ENCODE results near the gene PLTP. TPM values are rescaled to one million over a fixed set of nuclear protein-coding genes. Genes with fewer than 3 reads are reported as not detected.

The PLTP gene, protein sequence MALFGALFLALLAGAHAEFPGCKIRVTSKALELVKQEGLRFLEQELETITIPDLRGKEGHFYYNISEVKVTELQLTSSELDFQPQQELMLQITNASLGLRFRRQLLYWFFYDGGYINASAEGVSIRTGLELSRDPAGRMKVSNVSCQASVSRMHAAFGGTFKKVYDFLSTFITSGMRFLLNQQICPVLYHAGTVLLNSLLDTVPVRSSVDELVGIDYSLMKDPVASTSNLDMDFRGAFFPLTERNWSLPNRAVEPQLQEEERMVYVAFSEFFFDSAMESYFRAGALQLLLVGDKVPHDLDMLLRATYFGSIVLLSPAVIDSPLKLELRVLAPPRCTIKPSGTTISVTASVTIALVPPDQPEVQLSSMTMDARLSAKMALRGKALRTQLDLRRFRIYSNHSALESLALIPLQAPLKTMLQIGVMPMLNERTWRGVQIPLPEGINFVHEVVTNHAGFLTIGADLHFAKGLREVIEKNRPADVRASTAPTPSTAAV
- 11.3 and 22.0 TPM in 2 replicates for polyA plus RNA-seq (2011; rRNA removed)
- polyA minus RNA-seq (2011; rRNA and poly(A)+ RNA removed), result 7.3 and 10.0 TPM in 2 replicates

DNA sequence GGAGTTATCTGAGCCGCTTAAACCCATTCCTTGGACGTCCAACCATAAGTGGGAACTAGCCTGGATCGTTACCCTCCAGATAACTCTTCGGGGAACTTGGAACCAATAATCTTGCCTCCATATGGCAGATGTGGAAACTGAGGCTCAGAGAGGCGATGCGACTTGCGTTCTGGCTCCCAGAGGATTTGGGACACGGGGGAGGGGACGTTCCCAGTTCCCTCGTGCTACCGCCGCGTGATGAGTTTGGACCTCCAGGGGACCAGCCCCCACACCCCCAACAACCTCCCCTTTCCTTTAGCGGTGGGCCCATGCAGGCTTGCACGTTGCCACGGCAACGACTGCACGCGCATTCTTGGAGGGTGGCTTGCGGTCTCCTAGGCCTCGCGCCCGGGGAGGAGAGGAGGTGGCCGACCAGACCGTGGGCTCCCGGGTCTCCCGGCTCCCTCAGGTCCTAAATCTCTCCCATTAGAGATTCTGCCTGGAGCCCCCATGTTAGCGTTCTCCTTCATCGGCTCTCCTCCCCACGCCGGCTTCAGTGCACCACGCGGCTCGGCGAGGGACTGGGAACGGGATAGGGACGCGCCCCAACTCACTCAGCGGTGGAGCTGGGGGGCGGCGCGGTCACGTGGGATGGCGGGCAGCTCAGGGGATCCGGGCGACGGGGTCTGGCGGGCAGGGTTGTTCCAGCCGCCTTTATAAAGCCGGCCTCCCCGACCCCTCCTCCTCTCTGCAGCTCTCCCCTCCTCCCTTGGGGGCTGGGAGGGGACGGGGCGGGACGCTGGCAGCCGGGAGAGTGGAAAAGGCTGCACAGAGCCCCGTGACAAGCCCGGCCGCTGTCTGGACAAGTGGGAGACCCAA, at the start of gene PLTP:
TSS of gene PLTP (minus strand) at position 670 of the 858 bp plus-strand sequence. CDS start 703 bp downstream, outside the sequence.
- ChIA-PET CTCF (interaction anchor here (1.0 kb wide), 1 partner anchor 22 kb away, joined by 3 read pairs; no protein-coding TSS in a partner anchor), POLR2A (no interaction called here)
- Histone ChIP-seq H3K4me3 (ENCODE audit: low read depth, low read length) (peak within 1 kb of the TSS; percentile 25), H3K36me3 (ENCODE audit: control insufficient read depth, insufficient read depth, low read length) (no peaks in the 10 kb centered on the region), H3K27me3 (ENCODE audit: control insufficient read depth, insufficient read depth, low read length) (no peaks in the 10 kb centered on the region)
- TF ChIP-seq, protein P1, sequence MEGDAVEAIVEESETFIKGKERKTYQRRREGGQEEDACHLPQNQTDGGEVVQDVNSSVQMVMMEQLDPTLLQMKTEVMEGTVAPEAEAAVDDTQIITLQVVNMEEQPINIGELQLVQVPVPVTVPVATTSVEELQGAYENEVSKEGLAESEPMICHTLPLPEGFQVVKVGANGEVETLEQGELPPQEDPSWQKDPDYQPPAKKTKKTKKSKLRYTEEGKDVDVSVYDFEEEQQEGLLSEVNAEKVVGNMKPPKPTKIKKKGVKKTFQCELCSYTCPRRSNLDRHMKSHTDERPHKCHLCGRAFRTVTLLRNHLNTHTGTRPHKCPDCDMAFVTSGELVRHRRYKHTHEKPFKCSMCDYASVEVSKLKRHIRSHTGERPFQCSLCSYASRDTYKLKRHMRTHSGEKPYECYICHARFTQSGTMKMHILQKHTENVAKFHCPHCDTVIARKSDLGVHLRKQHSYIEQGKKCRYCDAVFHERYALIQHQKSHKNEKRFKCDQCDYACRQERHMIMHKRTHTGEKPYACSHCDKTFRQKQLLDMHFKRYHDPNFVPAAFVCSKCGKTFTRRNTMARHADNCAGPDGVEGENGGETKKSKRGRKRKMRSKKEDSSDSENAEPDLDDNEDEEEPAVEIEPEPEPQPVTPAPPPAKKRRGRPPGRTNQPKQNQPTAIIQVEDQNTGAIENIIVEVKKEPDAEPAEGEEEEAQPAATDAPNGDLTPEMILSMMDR (IDR thresholded peaks at IDR 0.05; ENCODE audit: insufficient read depth, low read depth, low read length), result no peak
- DNase-seq (ENCODE audit: low read depth), result no peak

DNA sequence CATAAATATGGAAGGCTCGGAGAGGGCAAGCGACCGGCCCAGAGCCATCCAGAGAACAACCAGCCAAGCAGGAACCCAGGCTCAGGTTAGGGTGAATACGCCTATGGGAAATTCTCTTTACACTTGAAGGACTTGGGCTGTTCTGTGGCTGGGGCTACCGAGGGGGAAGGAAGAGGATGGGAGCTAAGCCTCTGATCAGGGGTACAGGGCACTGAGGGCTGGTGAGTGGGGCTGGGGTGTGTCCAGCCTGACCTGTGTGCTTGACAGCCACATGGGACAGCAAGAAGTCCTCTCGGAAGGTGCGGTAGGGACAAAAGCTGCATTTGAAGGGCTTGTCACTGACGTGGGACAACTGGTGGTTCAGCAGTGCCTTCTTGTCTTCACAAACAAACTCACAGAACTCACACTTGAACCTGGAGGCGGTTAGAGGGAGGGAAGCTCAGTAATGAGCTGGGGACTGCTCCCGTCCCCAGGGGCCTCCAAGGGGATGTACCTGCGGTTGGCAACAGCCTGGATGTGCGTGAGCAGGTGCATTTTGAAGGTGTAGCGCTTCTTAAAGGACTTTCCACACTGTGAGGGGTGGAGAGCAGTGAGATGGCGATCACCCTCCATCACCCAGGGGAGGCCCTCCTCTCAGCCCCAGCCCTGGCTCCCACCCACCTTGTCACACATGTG, 48.1 kb upstream of the PLTP start:
- TF ChIP-seq, protein P1 (IDR thresholded peaks at IDR 0.05; ENCODE audit: insufficient read depth, low read depth, low read length), result no peak
- Histone ChIP-seq H3K36me3 (ENCODE audit: control insufficient read depth, insufficient read depth, low read length) (peaks cover 55% of the 10 kb centered on the region), H3K27me3 (ENCODE audit: control insufficient read depth, insufficient read depth, low read length) (no peaks in the 10 kb centered on the region), H3K4me3 (ENCODE audit: low read depth, low read length) (no peak overlapping the region)
- DNase-seq (ENCODE audit: low read depth), result no peak
- POLR2A ChIA-PET, result no interaction called here
- CTCF ChIA-PET, result interaction anchor here (0.8 to 6.2 kb wide), 6 partner anchors 10 to 389 kb away, joined by 3 to 48 read pairs (median 4); no protein-coding TSS in a partner anchor

DNA sequence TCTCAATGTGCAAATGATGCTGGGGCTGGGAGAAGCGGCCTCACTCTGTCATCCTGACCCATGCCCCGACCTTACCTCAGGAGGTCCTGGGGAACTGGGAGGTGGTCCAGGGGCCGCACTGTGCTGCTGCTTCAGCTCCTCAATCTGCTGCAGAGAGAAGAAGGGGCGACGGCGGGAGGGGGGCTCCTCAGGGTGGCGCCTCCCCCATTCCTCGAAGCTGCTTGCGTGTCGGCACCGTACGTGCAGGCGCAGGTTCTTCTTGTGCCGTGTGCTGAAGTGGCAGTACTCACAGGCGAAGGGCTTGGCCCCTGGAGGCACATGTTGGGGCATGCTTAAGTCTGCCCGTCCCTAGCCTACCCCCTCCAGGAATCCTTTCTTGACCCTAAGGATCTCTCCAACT, 47.2 kb upstream of the PLTP start:
- H3K36me3 ChIP-seq (ENCODE audit: control insufficient read depth, insufficient read depth, low read length), result peaks cover 52% of the 10 kb centered on the region
- no peak overlapping the region for H3K4me3 ChIP-seq (ENCODE audit: low read depth, low read length)
- CTCF ChIA-PET, result interaction anchor here (1.1 to 6.2 kb wide), 5 partner anchors 10 to 160 kb away, joined by 3 to 48 read pairs (median 5); no protein-coding TSS in a partner anchor
- TF ChIP-seq, protein P1 (IDR thresholded peaks at IDR 0.05; ENCODE audit: insufficient read depth, low read depth, low read length), result no peak
- POLR2A ChIA-PET, result no interaction called here
- no peak for DNase-seq (ENCODE audit: low read depth)
- no peaks in the 10 kb centered on the region for H3K27me3 ChIP-seq (ENCODE audit: control insufficient read depth, insufficient read depth, low read length)

DNA sequence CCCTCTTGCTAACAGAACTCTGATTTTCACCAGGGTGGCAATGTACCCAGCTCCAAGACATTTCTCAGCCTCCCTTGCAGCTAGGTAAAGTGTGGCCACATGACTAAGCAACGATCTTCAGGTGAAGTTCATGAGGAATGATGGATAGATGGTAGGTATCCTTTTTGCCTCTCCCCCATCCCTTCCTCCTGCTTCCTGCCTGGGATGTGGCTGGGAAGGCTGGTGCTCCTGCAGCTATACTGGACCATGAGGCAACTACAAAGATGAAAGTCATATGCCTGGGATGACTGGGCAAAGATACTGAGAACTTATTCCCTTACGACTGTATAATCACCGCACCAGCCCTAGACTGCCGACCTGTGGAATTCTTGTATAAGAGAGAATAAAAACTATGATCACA, 46.6 kb upstream of the PLTP start:
- ChIA-PET CTCF (interaction anchor here (0.6 to 6.2 kb wide), 5 partner anchors 11 to 499 kb away, joined by 3 to 48 read pairs (median 5); no protein-coding TSS in a partner anchor), POLR2A (no interaction called here)
- peaks cover 51% of the 10 kb centered on the region for H3K36me3 ChIP-seq (ENCODE audit: control insufficient read depth, insufficient read depth, low read length)

More for the DNA sequence above, 46.6 kb upstream of the PLTP start:
- DNase-seq (ENCODE audit: low read depth), result no peak
- Histone ChIP-seq H3K27me3 (ENCODE audit: control insufficient read depth, insufficient read depth, low read length) (no peaks in the 10 kb centered on the region), H3K4me3 (ENCODE audit: low read depth, low read length) (no peak overlapping the region)
- TF ChIP-seq, protein P1 (IDR thresholded peaks at IDR 0.05; ENCODE audit: insufficient read depth, low read depth, low read length), result no peak

All from BJ (cell line).